OCI-LY7 (cell line): Measurements from ENCODE around the gene FRMD8. TPM values are rescaled to one million over a fixed set of nuclear protein-coding genes. Genes with fewer than 3 reads are reported as not detected.

Experiments used
- BruUV-seq: library from RNA; stranded (reverse); fragments of 400-500 nt; replicated peaks from 2 replicates; lab custom pipeline; 2021; lab: Mats Ljungman, UMichigan
- CTCF ChIA-PET: fragments of 300-600 bp; sonication (Branson Sonifier 250); formaldehyde crosslinking; loops from one replicate; lab custom pipeline; 2022; ENCODE audit warnings: antibody characterized with exemption; ENCODE audit not compliant: unreplicated experiment; lab: Charles Lee
- POLR2A ChIA-PET: fragments of 300-600 bp; sonication (Branson Sonifier 250); formaldehyde crosslinking; loops from one replicate; lab custom pipeline; 2022; ENCODE audit warnings: antibody characterized with exemption; lab: Charles Lee
- DNase-seq: peaks from one replicate; pipeline ENCODE4 v3.0.0-alpha.2; 2015; ENCODE audit warnings: low spot score
- H2AFZ ChIP-seq: fragments of 200-600 bp; sonication (generic), shearing (Covaris generic); 2 replicates; pipeline ENCODE4 v1.6.1; 2014; ENCODE audit warnings: mild to moderate bottlenecking, antibody characterized with exemption, low read length, moderate library complexity
- H3K27ac ChIP-seq: fragments of 200-600 bp; sonication (generic); 2 replicates; pipeline ENCODE4 v1.5.1; 2014; ENCODE audit warnings: mixed run types, low read depth, mild to moderate bottlenecking, moderate library complexity, low read length, inconsistent platforms; ENCODE audit not compliant: poor library complexity, severe bottlenecking
- H3K36me3 ChIP-seq: fragments of 200-600 bp; sonication (generic); 2 replicates; pipeline ENCODE4 v1.6.1; 2014; ENCODE audit warnings: mild to moderate bottlenecking, antibody characterized with exemption, low read length, moderate library complexity, mixed read lengths; ENCODE audit not compliant: insufficient read depth
- H3K4me1 ChIP-seq: fragments of 200-600 bp; sonication (generic); 2 replicates; pipeline ENCODE4 v1.5.1; 2014; ENCODE audit warnings: mild to moderate bottlenecking, low read length; ENCODE audit not compliant: insufficient read depth, poor library complexity, severe bottlenecking
- H3K4me2 ChIP-seq: fragments of 200-600 bp; sonication (generic); 2 replicates; pipeline ENCODE4 v1.6.1; 2014; ENCODE audit warnings: mild to moderate bottlenecking, low read length
- H3K4me3 ChIP-seq: fragments of 200-600 bp; sonication (generic); 2 replicates; pipeline ENCODE4 v1.5.1; 2014; ENCODE audit warnings: mild to moderate bottlenecking, low read depth, low read length; ENCODE audit not compliant: poor library complexity, severe bottlenecking
- H3K79me2 ChIP-seq: fragments of 200-600 bp; sonication (generic); 2 replicates; pipeline ENCODE4 v1.6.1; 2016; ENCODE audit warnings: low read depth, mild to moderate bottlenecking, low read length, moderate library complexity, mixed read lengths; ENCODE audit not compliant: insufficient read depth
- H3K9me2 ChIP-seq: fragments of 200-600 bp; sonication (generic); 2 replicates; pipeline ENCODE4 v1.6.1; 2016; ENCODE audit warnings: mild to moderate bottlenecking, low read length, mixed read lengths; ENCODE audit not compliant: insufficient read depth
- H3K9me3 ChIP-seq: fragments of 200-600 bp; sonication (generic); 2 replicates; pipeline ENCODE4 v1.6.1; 2014; ENCODE audit warnings: mild to moderate bottlenecking, mixed run types, low read length, mixed read lengths
- H4K20me1 ChIP-seq: fragments of 200-600 bp; sonication (generic); 2 replicates; pipeline ENCODE4 v1.6.1; 2014; ENCODE audit warnings: mild to moderate bottlenecking, antibody characterized with exemption, low read length, moderate library complexity, mixed read lengths; ENCODE audit not compliant: insufficient read depth
- EZH2phosphoT487 ChIP-seq: fragments of 200-600 bp; sonication (generic); IDR thresholded peaks from 2 replicates; pipeline ENCODE4 v1.6.1; 2018; ENCODE audit warnings: low read depth, borderline replicate concordance, mild to moderate bottlenecking, mixed run types, antibody characterized with exemption, low read length, moderate library complexity, mixed read lengths
- intact Hi-C: fragments of 100-400 bp; cut with micrococcal nuclease; formaldehyde crosslinking; loops from one replicate; pipeline ENCODE4 v1.10.0; 2022; ENCODE audit not compliant: unreplicated experiment
- total RNA-seq, 2 experiments: library from RNA; depleted of rRNA in 1 of 2; stranded (reverse); fragments of >200 nt in 1 of 2; shearing (Covaris generic) in 1 of 2; gene quantifications; 2 replicates each; pipeline ENCODE4 v1.2.3, GENCODE V29; 2014 to 2022
- TF ChIP-seq, protein P1 (sequence below): fragments of 200-600 bp; sonication (generic); conservative IDR thresholded peaks from 2 replicates; pipeline ENCODE4 v1.5.1; 2014; ENCODE audit warnings: mild to moderate bottlenecking, antibody characterized with exemption, low read length, moderate library complexity, mixed read lengths

The FRMD8 gene
- total RNA-seq, 2 experiments from 2014 or later: 37.6 to 55.8 TPM

DNA sequence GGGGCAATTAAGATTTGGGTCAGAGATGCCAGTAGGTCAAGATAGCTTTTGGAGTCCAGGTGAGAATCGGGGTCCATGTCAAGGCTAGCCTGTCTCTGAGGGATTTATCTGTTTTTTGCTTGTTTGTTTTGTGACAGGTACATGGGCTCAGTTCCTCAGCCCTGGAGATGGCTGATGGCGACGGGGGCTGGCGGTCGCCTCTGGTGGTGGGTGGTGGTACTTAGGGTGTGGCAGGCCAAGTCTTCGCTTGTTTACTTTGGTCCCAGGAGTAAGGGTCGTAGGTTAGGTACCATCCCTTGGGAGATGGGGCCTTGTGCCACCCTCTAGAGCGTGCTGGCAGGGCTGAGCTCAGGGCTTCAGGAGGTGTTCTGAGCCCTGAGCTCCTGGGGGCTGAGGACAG, 8.7 kb upstream of the FRMD8 start:
- 0 out of 2 replicates have a peak overlapping the region, but pooled peaks have one; percentile 9 for H3K4me2 ChIP-seq
- H3K36me3 ChIP-seq: no peaks in the 10 kb centered on the region
- ChIA-PET POLR2A (interaction anchor here (0.6 to 1.3 kb wide), 2 partner anchors 40 to 128 kb away, joined by 3 read pairs; no protein-coding TSS in a partner anchor), CTCF (interaction anchor here (1.0 kb wide), 1 partner anchor 39 kb away, joined by 3 read pairs; no protein-coding TSS in a partner anchor)
- BruUV-seq: no TSS peak
- no peaks in the 10 kb centered on the region for H4K20me1 ChIP-seq
- H3K4me3 ChIP-seq: no peak overlapping the region
- H3K9me3 ChIP-seq: no peaks in the 10 kb centered on the region
- no peaks in the 10 kb centered on the region for H3K9me2 ChIP-seq
- no peak overlapping the region for H2AFZ ChIP-seq
- no peak overlapping the region for H3K27ac ChIP-seq
- intact Hi-C loops: loop anchor here (1.0 kb wide), 1 partner anchor 11 kb away; no protein-coding TSS in a partner anchor
- peaks cover 28% of the 10 kb centered on the region for H3K4me1 ChIP-seq
- H3K79me2 ChIP-seq: no peaks in the 10 kb centered on the region
- DNase-seq: no peak
- TF ChIP-seq, protein P1, sequence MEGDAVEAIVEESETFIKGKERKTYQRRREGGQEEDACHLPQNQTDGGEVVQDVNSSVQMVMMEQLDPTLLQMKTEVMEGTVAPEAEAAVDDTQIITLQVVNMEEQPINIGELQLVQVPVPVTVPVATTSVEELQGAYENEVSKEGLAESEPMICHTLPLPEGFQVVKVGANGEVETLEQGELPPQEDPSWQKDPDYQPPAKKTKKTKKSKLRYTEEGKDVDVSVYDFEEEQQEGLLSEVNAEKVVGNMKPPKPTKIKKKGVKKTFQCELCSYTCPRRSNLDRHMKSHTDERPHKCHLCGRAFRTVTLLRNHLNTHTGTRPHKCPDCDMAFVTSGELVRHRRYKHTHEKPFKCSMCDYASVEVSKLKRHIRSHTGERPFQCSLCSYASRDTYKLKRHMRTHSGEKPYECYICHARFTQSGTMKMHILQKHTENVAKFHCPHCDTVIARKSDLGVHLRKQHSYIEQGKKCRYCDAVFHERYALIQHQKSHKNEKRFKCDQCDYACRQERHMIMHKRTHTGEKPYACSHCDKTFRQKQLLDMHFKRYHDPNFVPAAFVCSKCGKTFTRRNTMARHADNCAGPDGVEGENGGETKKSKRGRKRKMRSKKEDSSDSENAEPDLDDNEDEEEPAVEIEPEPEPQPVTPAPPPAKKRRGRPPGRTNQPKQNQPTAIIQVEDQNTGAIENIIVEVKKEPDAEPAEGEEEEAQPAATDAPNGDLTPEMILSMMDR: no peak; the same call in 1 of the 2 replicates
- no peak for TF ChIP-seq EZH2phosphoT487

DNA sequence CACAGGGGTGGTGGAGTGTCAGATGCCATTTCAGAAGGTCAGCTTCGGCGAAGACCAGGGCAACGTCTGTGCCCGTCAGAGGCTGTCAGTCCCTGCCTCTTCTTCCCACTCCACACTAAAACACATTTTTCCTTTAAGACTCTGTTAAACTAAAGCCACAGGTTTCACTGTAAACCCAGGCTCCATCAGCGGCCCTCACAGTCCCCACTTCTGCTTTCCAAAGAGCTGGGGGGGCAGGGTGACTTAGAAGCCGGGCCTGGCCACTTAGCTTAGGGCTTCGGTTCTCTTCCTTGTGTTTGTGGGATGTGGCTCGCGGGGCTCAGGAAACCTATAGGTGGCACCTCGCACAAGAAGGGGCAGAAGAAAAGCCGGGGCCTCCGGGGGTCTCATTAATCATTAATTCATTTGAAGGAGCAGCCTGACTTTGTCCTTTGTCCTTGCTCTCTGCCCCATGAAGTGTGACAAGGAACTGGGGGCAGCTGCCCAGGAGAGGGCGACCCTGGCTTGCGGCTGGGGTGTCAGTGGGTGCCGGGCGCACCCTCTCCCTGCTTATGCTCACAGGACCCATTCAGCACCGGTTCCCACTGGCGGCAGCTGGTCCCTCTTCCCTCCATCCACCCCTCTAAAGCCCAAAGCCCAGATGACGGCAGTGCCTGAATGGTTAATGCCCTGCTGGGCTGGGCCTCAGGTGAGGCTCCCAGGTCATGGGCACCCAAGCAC, 8.1 kb upstream of the FRMD8 start:
- H3K79me2 ChIP-seq: no peaks in the 10 kb centered on the region
- TF ChIP-seq, protein P1: peak; percentile 59
- TF ChIP-seq EZH2phosphoT487: no peak
- POLR2A ChIA-PET: interaction anchor here (0.6 to 1.3 kb wide), 3 partner anchors 39 to 128 kb away, joined by 3 read pairs; no protein-coding TSS in a partner anchor
- intact Hi-C loops: loop anchor here (1.0 kb wide), 1 partner anchor 12 kb away; no protein-coding TSS in a partner anchor
- H3K4me2 ChIP-seq: peak overlapping the region; percentile 9; the same call in 1 of the 2 replicates
- BruUV-seq: no TSS peak
- H3K9me2 ChIP-seq: no peaks in the 10 kb centered on the region
- peak; percentile 28 for DNase-seq
- H3K36me3 ChIP-seq: no peaks in the 10 kb centered on the region
- H3K27ac ChIP-seq: no peak overlapping the region
- H4K20me1 ChIP-seq: no peaks in the 10 kb centered on the region
- no peak overlapping the region for H2AFZ ChIP-seq
- no peak overlapping the region for H3K4me3 ChIP-seq
- CTCF ChIA-PET: interaction anchor here (1.0 kb wide), 1 partner anchor 38 kb away, joined by 3 read pairs; no protein-coding TSS in a partner anchor
- no peaks in the 10 kb centered on the region for H3K9me3 ChIP-seq
- peaks cover 33% of the 10 kb centered on the region for H3K4me1 ChIP-seq
